Hepatic stellate cell (primary cell): Measurements from ENCODE around the gene POLR3E.
"Not testable (repeated sequence)": the region's sequence is repeated elsewhere in the genome, so short reads cannot be mapped to it uniquely, and the experiment has no call there.

Experiments
- DNase-seq: peaks from one replicate; pipeline ENCODE4 v3.0.0; 2011; ENCODE audit warnings: low spot score

The POLR3E gene

GRCh38 chr16:22366371-22366770 is 69.2 kb downstream of the POLR3E start:
- no peak for DNase-seq

GRCh38 chr16:22366889-22367288 is 69.7 kb downstream of the POLR3E start:
- no peak for DNase-seq

- not testable (repeated sequence) for DNase-seq
Measured at GRCh38 chr16:22368200-22368826, 71.1 kb downstream of the POLR3E start.

GRCh38 chr16:22369221-22369811 is 72.1 kb downstream of the POLR3E start:
- DNase-seq: no peak

- peak; percentile 34 for DNase-seq
Measured at GRCh38 chr16:22370038-22370820, 73.0 kb downstream of the POLR3E start.

- no peak for DNase-seq
Measured at GRCh38 chr16:22372882-22373661, 75.9 kb downstream of the POLR3E start.

GRCh38 chr16:22373662-22374310 is 76.6 kb downstream of the POLR3E start:
- peak; percentile 19 for DNase-seq

- peak; percentile 99 for DNase-seq
Measured at GRCh38 chr16:22374311-22375116, 77.3 kb downstream of the POLR3E start, which contains the start of gene CDR2. Gene CDR2, minus strand, starts transcription at chr16:22374619. Its CDS starts 310 bp downstream, at chr16:22374309.

GRCh38 chr16:22375117-22375962 is 78.1 kb downstream of the POLR3E start:
- DNase-seq: no peak

- DNase-seq: no peak
Measured at GRCh38 chr16:22375963-22376640, 78.9 kb downstream of the POLR3E start.

GRCh38 chr16:22379656-22380055 is 82.4 kb downstream of the POLR3E start:
- DNase-seq: no peak

- DNase-seq: no peak
Measured at GRCh38 chr16:22380529-22380928, 83.3 kb downstream of the POLR3E start.

GRCh38 chr16:22381392-22381791 is 84.2 kb downstream of the POLR3E start:
- DNase-seq: no peak

- no peak for DNase-seq
Measured at GRCh38 chr16:22383827-22384226, 86.6 kb downstream of the POLR3E start.
